ENCODE measurements around the gene PDS5B.

GRCh38 chr13:32632343-32632909 is 46.2 kb downstream of the PDS5B start:
- TF ChIP-seq CTCF (IDR thresholded peaks at IDR 0.05) (no peak), EZH2 (IDR thresholded peaks at IDR 0.05) (no peak)
